SU-DHL-6 (cell line): ENCODE data around the gene ELMOD3.

Experiments
- H2AFZ ChIP-seq: fragments of 200-600 bp; sonication (generic); 2 replicates; pipeline ENCODE4 v1.6.1; 2014; ENCODE audit warnings: low read depth, mild to moderate bottlenecking, moderate library complexity, mixed read lengths, antibody characterized with exemption, low read length; ENCODE audit not compliant: severe bottlenecking
- H3F3A ChIP-seq: fragments of 200-600 bp; shearing (Covaris generic); 2 replicates; pipeline ENCODE4 v1.6.0; 2016; ENCODE audit warnings: antibody characterized with exemption, mild to moderate bottlenecking; ENCODE audit not compliant: insufficient read depth
- H3K27ac ChIP-seq: fragments of 200-600 bp; sonication (generic); 2 replicates; pipeline ENCODE4 v1.5.1; 2016; ENCODE audit warnings: low read depth, mild to moderate bottlenecking, low read length, moderate library complexity, mixed read lengths
- H3K27me3 ChIP-seq: fragments of 200-600 bp; sonication (generic), shearing (Covaris generic); 2 replicates; pipeline ENCODE4 v1.6.0; 2014; ENCODE audit warnings: mild to moderate bottlenecking, low read length
- H3K36me3 ChIP-seq: fragments of 200-600 bp; sonication (generic); 2 replicates; pipeline ENCODE4 v1.6.1; 2014; ENCODE audit warnings: mild to moderate bottlenecking, low read length, mixed read lengths
- H3K4me2 ChIP-seq: fragments of 300-600, 200-600 bp; shearing (Covaris generic), sonication (generic); 2 replicates; pipeline ENCODE4 v1.6.0; 2014; ENCODE audit warnings: low read length, low read depth, mild to moderate bottlenecking; ENCODE audit not compliant: poor library complexity, severe bottlenecking
- H3K4me3 ChIP-seq: fragments of 200-600 bp; sonication (generic); 2 replicates; pipeline ENCODE4 v1.5.1; 2014; ENCODE audit warnings: antibody characterized with exemption, low read length, mild to moderate bottlenecking, mixed read lengths; ENCODE audit not compliant: insufficient read depth, poor library complexity, severe bottlenecking
- H3K79me2 ChIP-seq: fragments of 200-600 bp; sonication (generic); 2 replicates; pipeline ENCODE4 v1.6.1; 2014; ENCODE audit warnings: mild to moderate bottlenecking, low read length, moderate library complexity; ENCODE audit not compliant: insufficient read depth
- H3K9ac ChIP-seq: fragments of 200-600 bp; sonication (generic); 2 replicates; pipeline ENCODE4 v1.7.0; 2014; ENCODE audit warnings: mild to moderate bottlenecking, low read length
- H3K9me2 ChIP-seq: fragments of 200-600 bp; sonication (generic); replicated peaks from 2 replicates; pipeline ENCODE4 v1.6.1; 2014; ENCODE audit warnings: low read length; ENCODE audit not compliant: insufficient read depth
- H3K9me3 ChIP-seq: fragments of 200-600 bp; sonication (generic); 2 replicates; pipeline ENCODE4 v1.6.1; 2014; ENCODE audit warnings: low read length, mixed read lengths; ENCODE audit not compliant: insufficient read depth
- H4K20me1 ChIP-seq: fragments of 200-600 bp; sonication (generic); 2 replicates; pipeline ENCODE4 v1.6.1; 2014; ENCODE audit warnings: low read depth, mild to moderate bottlenecking, antibody characterized with exemption, low read length, moderate library complexity, mixed read lengths
- CTCF ChIP-seq: fragments of 200-600 bp; sonication (generic); IDR thresholded peaks from one replicate; pipeline ENCODE4 v1.5.1; 2017; ENCODE audit warnings: antibody characterized with exemption, mild to moderate bottlenecking, low read length, moderate library complexity; ENCODE audit not compliant: insufficient read depth, poor library complexity, severe bottlenecking
- EZH2phosphoT487 ChIP-seq: fragments of 200-600 bp; sonication (generic), shearing (Covaris generic); conservative IDR thresholded peaks from 2 replicates; pipeline ENCODE4 v1.6.1; 2018; ENCODE audit warnings: mild to moderate bottlenecking, antibody characterized with exemption, low read length, moderate library complexity, mixed read lengths

The ELMOD3 gene

GRCh38 chr2:85423525-85423924 is 69.0 kb downstream of the ELMOD3 start:
- Histone ChIP-seq H4K20me1 (no peaks in the 10 kb centered on the region), H3K27ac (no peak overlapping the region), H3K9me3 (no peaks in the 10 kb centered on the region), H2AFZ (no peak overlapping the region), H3K36me3 (no peaks in the 10 kb centered on the region), H3K4me3 (no peak overlapping the region), H3K4me2 (no peak overlapping the region), H3K27me3 (no peaks in the 10 kb centered on the region), H3K79me2 (no peaks in the 10 kb centered on the region), H3K9me2 (no peaks in the 10 kb centered on the region), H3F3A (peaks cover 9% of the 10 kb centered on the region; the same call in 1 of the 2 replicates), H3K9ac (no peak overlapping the region)
- TF ChIP-seq EZH2phosphoT487: no peak

- Histone ChIP-seq H2AFZ (no peak overlapping the region), H4K20me1 (no peaks in the 10 kb centered on the region), H3K27ac (no peak overlapping the region), H3K4me3 (no peak overlapping the region), H3K27me3 (no peaks in the 10 kb centered on the region), H3K4me2 (no peak overlapping the region), H3K79me2 (no peaks in the 10 kb centered on the region), H3K9ac (no peak overlapping the region), H3K36me3 (no peaks in the 10 kb centered on the region), H3K9me2 (no peaks in the 10 kb centered on the region), H3F3A (no peaks in the 10 kb centered on the region), H3K9me3 (no peaks in the 10 kb centered on the region)
- TF ChIP-seq EZH2phosphoT487 (no peak), CTCF (no peak)
These were observed 71.0 kb downstream of the ELMOD3 start for GRCh38 chr2:85425588-85425987.

GRCh38 chr2:85427300-85427835 is 72.8 kb downstream of the ELMOD3 start:
- Histone ChIP-seq H3K27me3 (no peaks in the 10 kb centered on the region), H3K4me3 (no peak overlapping the region), H3K79me2 (no peaks in the 10 kb centered on the region), H3K9me3 (no peaks in the 10 kb centered on the region), H2AFZ (no peak overlapping the region), H3K4me2 (no peak overlapping the region), H3K36me3 (no peaks in the 10 kb centered on the region), H3K9ac (no peak overlapping the region), H3F3A (no peaks in the 10 kb centered on the region), H3K9me2 (no peaks in the 10 kb centered on the region), H4K20me1 (no peaks in the 10 kb centered on the region), H3K27ac (no peak overlapping the region)
- TF ChIP-seq CTCF: no peak

GRCh38 chr2:85428343-85428881 is 73.8 kb downstream of the ELMOD3 start:
- Histone ChIP-seq H2AFZ (no peak overlapping the region), H3K9me2 (no peaks in the 10 kb centered on the region), H3K27ac (no peak overlapping the region), H3K9me3 (no peaks in the 10 kb centered on the region), H3K9ac (no peak overlapping the region), H3K4me3 (no peak overlapping the region), H3F3A (no peaks in the 10 kb centered on the region), H3K79me2 (no peaks in the 10 kb centered on the region), H3K4me2 (no peak overlapping the region), H3K36me3 (no peaks in the 10 kb centered on the region), H4K20me1 (no peaks in the 10 kb centered on the region), H3K27me3 (no peaks in the 10 kb centered on the region)
- TF ChIP-seq CTCF: no peak
- no peak for TF ChIP-seq EZH2phosphoT487
